ENCODE measurements around the gene MFRP.

The MFRP gene

DNA sequence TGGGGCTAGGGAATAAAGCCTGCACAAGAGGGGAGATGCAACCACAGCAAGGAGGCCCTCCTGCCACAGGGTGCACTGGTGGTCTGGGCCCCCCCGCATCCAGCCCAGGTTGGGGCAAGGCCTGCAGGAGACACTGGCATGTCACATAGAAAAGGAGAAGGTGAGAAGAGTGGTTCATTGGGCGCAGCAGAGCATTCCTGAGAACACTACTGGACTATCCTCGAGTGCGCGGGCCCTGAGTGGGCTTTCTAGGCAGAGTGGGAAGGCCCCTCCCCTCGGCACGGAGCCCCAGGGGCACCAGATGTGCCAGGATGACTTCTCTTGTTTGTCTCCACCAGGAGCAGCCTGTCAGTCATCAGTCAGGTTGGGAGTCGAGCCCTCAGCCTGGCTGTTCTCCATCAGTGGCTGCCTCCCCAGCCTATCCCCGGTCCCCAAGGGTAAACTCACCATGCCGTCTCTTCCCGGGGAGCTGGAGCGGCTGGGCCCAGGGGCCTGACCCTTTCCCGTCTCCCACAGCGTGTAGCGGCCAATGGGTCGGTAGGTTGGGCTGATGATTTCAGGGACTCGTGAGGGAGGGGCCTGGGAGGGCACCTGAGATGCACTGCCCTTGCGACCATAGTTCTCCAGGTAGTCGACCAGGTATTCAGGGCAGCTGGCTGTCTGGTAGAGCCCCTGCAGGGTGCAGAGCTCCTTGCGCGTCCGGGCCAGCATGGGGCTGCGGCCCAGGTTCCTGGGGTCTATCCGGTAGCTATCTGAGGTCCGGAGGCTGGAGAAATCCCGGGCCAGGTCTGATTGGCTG, 26.0 kb upstream of the MFRP start:
- no peak for DNase-seq

DNA sequence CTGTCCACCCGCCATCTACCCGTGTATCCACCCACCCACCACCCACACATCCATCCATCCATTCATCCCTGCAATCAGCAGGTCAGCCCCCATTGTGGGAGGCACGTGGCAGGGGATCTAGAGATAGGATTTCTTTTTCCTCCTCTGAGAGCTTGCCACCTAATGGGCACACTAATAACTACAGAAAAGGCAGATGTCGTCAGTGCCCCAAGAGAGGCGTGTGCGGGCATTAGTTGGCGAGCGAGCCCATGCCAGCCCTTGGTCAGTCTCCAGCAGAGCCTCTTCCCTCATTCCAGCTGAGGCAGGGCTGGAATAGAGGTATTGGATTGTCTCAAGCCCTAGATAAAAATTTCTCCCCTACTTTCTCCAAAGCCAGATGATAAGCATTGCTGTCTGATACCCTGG, 25.3 kb upstream of the MFRP start:
- DNase-seq: peak; percentile 63

DNA sequence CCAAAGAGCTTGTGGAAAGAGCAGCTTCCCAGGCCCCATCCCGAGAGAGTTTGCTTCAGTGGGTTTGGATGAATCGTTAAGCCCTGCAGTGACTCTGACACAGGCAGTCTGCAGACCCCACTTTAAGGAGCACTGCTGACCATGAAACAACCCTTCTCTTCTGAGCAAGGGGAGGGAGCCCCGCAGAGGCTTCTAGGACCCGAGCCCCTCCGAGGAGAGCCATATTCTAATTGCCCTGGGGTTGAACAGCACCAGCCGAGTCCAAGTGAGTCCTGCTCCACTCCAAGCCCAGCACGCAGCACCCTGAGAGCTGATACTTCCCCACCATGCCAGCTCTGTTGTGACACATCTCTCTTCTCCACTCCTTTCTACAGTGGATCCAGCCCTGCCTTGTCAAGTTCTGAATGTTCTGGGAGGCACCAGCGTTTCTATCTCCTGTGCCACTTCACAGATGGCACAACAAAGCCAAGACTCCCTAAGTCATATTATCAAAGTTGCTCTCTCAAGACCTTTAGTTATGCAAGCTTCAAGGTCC, 24.6 kb upstream of the MFRP start:
- DNase-seq: no peak

DNA sequence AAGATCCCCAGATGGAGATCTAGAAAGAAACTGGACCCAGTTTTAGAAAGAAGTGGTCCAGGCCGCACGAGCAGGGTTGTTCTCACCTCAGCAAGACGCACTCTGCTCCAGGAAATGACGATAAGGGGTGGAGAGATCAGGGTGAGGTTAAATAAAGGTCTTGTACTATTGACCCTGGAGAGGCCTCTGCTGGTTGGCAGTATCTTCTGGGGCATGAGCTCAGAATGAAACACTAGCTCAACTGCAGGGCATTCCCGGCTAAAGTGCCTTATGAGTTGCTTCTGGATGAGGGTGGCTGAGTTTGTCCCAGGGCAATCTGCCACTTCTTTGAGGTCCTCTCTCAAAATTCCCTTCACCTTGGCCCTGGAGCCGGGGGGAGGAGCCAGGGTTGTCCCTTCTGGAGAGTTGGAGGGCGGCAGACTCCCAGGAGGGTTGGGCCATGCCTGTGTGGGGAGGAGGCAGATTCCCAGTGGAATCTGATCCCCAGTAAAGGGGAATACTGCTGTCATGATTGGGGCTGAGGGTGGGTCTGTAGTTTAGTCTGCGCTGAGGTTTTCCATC, 24.1 kb upstream of the MFRP start:
- DNase-seq: no peak

DNA sequence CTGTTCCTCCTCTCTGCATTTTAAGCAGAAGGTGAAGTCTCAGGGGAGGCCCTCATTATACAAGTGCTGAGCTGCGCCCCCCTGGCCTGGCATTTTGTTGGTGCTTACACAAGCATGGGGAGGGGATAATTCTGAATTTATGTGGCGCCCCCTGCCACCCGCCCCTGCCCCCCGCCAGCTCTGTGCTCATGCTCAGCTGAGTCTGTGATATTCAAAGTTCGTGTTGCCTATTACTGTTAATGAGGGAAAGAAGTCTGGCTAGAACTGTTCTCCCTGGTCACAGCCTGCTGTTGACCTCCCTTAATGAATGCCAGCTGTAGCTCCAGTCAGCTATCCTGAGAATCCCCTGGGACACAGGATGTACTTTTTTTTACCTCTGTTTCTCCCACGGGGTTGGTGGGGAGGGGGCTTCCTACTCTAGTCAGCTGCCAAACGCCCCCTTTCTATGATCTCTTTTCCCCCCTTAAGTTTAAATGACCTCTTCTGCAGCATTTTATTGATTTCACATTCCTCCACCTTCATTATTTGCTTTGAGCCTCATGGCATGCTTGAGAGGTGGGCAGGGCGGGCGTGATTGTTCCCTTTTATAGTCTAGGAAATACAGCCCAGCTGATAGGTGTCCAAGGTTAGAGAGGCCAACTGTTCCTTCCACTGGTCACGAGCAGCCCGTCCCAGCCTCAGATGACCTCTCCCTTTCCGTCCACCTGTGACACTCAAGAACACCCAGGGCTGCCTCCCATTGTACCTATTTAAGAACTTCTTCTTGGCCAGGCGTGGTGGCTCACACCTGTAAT, 22.8 kb upstream of the MFRP start:
- peak; percentile 69 for DNase-seq

DNA sequence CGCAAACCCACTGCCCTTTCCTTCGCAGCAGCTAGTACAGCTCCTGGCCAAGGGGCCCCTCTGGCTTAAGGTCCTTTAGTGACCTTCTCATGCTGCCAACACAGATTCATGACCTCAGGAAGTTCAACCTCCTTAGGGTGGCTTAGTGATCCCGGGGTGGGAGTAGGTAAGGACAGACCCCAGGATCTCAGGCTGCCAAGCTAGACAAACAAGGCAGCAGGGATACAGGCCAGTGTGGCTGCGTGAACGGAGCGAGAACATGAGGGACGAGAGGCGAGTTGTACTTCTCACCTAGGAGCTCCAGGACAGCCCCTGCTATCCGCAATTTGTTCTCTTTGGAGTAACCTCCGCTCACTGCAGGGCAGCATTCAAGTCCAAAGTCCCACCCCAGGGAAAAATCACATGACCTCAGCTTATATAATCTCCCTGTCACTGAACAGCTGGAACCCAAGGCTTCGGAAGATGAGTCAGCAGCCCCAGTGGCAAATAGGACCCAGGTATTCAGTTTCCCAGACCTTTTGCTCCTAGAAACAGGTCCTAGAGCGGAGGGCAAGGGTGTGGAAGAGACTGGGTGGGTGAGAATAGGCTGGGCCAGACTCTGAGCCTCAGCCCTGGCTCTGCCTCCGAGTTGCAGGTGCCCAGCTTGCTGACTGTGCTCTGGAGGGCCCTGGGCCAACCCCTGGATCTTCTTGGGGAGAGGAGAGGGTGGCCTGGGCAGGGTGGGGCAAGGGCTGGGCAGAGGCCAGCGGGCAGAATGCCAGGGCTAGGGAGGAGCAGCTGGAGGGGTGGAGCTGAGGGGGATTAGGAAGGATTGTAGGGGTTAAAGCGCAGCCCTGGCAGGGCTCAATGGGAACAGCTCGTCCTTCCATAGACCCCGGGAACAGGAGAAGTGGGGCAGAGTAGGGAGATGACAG, 21.9 kb upstream of the MFRP start:
- DNase-seq: peak; percentile 63

DNA sequence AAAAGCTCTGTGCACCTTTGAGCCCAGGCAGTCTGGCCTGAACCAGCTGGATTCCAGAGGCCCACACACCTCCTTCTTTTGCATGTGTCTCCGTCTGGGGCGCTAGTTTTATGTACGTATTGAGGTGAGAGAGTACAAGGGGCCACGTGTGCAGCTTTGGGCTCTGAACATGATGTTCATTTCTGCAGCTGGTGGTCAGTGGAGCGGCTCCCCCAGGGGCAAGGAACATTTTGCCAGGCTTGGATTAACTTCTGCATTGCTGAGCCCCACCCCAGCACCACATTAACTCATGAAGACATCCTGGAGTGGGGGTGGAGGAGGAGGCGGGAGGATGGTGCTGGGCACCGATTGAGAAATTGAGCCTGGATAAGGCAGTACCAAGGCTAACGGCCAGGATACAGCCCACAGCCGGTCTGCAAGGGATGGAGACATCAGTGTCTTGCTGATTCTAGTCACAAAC, 21.2 kb upstream of the MFRP start:
- DNase-seq: no peak

DNA sequence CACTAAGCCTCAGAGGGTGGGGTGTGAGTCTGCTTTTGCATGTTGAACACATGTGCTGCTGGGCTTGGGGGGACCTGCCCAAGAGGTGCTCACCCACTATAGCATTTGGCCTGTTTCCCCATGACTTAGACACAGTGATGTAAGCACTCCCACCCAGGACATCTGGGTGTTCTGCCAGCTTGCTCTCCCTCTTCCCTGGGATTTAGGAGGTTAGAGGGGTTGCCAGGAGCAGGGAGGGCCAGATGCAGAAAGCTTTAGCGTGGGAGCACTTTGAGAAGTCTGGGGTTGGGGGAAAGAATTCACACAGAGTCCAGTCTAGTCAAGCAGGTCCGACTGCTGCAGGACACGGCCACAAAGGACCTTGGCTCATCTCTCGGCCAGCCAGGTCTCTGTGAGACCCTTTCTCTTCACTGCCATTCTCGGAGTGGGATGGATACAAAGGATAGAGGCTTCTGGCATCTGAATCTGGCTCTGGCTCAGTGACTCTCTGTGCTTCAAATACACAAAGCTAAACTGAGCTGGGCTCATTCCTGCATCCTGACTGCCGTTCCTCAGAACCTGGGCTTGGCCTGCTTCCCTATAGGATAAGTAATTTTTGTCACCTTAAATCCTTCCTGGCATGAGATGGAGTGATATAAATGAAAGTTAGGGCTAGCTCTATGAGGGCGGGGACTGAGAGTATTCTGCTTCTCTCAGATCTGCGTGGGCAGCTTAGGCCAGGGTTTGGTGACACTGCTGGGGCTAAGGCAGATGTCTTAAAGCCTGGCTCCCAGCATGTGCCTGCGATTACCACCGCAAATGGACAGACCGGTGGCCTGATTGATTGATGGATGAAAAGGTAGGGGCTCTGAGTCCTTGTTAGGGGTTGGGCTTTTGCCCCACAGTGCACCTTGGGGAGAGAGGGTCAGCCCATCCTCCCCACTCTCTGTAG, 20.4 kb upstream of the MFRP start:
- DNase-seq: no peak

DNA sequence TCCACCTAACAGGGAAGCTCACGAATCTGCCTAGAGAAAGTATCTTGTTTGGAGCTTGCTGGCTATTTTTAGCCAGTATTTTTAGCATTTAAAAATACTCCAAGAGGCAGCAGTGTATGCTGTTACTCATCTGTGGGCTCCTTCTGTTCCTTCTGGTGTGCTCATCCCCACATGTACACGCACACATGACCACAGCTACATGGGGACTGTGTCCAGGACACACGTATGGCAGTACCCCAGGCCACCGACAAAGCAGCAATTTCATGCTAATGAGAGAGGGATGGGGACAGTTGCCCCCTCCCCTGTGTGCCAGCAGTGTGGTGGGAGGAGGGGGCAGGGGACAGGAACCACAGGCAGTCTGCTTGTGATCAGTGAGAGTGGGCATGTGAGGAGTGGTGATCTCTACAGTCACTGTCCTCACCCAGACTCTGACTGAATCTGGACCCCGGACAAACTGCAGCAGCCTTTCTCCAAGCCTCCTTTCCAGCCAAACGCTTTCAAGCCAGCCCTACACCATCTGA, 18.6 kb upstream of the MFRP start:
- no peak for DNase-seq

DNA sequence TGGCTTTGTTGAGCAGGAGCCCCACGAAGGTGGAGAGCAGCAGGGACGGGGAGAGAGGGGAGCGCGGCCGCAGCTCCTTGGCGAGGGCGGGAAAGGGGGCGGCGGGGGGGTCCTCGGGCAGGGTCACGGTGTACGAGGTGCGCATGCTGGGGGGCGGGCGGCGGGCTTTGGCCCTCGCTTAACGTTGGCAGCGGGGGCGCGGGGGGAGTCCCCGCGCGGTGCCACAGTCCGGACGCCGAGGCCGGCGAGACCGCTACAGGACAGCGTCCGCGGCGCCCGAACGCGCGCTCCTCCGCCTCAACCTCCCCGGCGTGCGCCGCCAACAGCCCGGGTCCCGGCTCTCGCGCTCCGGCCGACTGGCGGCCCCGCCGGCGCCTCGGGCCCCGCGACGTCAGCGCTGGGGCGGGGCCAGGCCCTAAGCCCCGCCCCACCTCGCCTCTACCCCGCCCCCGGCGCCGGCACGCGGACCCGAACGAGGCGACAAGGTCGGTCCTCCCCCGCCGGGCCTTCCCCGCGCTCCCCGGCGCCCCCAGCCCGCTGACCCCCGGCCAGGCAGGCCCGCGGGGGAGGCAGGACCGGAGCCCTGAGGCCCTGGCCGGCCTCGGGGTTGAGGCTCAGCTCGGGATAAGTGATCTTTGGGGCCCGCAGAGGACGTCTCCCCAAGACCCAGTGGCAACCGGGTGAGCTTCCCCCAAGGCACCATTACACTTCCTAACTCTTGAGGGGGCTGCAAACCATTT, 17.5 kb upstream of the MFRP start:
- DNase-seq: peak; percentile 82

DNA sequence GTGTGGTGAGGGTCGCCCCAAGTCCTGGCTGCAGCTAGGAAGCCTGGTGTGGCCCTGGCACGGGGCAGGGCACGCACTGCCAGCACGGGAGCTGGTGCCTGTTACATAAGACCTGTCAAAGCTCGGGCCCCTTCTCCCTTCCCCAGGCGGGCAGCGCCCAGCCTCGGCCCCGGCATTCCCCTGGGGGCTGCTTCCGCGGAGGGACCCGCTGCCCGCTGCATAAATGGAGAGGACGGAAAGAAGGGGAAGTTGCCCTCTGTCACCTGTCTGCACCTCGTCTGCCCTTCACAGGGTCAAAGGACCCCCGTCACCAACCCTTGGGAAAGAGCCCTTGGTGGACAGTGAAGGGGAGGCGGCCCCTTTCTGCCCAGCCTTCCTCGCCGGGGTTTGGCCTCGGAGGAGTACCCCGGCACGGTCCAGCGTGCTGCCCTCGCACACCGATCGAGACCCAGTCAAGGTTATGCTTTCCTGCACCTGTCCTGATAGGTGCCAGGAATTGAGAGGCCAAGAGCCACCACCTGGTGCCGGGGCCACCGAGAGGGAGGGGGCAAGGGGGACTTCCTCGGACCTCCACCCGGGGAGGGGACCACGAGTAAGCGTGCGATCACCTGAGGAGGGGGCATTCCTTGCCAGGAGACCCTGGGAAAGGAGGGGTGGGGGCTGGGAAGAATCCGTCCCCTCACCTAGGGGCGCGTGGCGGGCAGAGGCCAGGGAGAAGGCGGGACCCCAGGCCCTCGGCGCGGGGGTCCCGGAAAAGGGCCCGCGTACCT, 16.8 kb upstream of the MFRP start:
- no peak for DNase-seq

DNA sequence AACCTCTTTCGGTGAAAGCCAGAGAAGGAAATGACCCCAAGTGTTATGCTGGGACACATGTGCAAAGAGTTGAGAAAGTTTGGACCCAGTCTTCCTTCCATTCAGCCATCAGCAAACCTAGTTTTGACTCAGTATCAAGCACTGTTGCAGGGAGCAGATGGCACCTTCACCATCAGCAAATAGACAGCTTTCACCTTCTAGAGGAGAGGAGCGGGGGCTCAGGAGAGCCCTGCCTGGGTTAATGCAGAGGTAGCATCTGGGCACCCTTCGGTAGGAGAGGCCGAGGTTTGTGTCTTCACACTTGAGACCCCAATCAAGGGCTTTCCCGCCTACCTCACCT, 16.2 kb upstream of the MFRP start:
- no peak for DNase-seq

DNA sequence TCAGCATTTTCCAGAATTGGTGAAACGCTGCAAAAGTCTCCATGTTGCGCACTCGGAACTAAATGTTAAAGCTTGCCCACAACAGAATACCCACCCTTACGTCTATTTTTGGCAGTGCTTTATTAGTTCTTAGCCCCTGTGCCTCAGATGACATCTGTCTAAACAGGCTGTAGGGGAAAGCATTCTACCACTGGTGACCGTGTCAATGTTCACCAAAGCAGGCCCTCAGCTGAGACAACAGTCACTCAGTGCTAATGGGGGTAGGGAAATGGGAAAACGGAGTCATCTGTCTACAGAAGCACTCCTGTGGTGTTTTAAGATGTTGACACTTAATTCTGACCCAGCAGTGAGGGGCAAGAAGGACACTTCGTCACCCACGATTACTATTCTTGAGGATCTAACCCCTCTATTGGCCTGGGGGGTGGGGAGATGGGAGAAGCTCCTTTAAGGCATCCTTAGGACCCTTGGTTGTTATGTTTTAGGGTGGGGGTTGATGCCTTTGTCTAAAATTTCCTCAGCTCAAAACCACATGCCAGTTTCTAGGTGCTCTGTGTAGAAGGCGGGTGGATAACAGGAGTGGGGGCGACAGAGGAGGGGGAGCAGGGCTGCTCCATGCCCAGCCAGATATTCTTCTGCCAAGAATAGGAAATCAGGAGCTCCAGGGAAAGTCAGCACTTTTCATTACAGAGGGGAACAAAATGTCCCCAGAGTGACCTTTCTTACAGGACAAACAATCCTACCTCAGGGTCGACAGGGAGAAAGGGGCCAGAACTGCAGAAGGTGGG, 15.6 kb upstream of the MFRP start:
- DNase-seq: peak; percentile 42

DNA sequence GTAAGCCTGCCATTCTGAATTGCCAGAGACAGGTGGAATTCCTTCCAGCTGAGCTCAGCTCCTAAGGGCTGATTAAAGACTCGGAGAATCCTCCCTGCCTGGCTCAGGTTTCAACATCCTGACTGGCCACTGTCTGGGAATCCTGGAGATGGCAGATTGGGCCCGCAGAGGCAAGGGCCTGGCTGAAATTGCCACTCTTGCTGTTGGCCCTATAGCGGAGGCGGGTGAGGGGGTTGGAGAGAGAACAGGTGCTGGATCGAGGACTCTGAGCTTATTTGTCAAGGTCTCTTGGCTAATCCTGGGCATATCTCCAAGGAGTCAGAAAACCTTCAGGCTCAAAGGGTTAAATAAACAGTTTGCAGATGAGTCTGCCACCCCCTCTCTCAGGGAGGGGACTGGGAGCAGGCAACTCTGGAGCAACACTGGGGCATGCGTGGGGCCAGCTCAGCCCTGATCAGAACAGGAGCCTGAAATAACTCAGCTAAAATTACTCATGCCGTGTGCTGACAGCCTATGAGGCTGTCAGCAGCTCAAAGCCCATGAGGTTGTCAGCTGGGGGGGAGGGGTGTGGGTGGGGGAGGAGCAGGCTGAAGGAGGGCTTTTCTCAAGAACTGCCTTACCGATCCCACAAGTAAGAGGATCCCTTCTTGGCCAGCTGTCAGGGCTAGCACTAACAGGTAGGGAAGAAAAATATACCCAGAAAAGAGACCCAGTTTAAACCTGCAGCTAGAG, 14.7 kb upstream of the MFRP start:
- peak; percentile 75 for DNase-seq

DNA sequence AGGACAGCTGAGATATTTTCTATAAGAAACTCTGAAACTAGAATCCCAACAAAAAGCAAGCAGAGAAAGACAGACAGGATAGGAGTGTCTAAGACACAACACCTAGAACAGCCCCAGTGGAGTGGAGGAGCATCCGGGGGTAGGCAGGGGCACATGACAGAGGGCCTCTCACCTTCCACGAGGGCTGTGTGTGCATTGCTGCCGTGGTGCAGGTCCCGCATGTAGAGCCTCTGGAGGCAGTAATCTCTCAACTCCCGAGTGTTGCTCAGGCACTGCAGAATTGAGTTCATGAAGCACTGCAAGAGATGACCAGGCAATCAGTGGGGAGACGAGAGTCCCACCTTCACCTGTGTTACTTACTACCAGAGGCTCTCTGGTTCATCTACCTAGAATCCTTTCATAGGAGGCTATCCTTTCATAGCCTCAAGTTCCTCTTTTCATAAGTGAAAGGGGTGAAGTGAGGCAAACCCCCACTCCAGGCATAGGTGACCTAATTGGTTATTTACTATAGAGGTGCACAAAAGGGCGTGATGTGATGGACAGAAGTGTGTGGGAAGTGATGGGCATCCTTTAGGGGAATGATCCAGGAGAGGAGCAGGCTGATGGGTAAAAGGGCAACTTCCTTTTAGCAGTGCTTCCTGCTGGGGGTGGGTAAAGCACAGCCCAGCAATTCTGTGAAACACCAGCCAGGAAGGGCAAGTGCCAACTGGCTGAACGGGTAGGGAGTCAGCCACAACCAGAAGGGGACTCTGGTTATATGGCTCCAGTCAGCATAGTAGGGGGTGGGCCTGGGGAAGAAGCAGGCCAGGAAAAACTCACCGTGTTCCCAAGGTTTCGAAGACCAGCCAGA, 13.1 kb upstream of the MFRP start:
- DNase-seq: no peak

DNA sequence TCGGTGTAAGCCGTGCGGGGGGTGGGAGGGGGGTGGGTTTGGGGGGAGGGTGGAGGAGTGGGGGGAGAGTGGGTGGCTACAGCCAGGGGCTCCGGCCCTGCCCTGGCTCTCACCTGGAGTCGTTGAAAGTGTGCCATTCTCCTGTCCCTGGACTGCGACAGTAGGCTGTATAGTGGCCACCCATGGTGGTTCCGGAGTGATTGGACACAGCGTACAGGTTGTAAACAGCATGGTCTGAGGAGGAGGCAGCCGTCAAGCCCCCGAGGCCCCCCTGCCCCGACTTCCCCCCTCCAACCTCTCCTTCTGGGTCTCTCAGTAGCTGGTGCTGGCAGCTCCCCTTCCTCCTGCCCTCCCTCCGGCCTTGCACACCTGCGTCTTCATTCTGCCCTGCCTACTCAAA, 10.6 kb upstream of the MFRP start:
- DNase-seq: no peak

Measured in eye (tissue), 1 donor.